Choroid plexus epithelial cell (primary cell): ENCODE measurements around the gene ROPN1.
A peak's percentile ranks its signal among the peaks of the same experiment; 100 is the strongest.
"Not testable (repeated sequence)": the region's sequence is repeated elsewhere in the genome, so short reads cannot be mapped to it uniquely, and the experiment has no call there.

Source experiments
- DNase-seq: peaks from one replicate; pipeline ENCODE4 v3.0.0-alpha.2; 2010; ENCODE audit warnings: low read depth
- H3K4me3 ChIP-seq: 2 replicates; pipeline ENCODE4 v1.5.1; 2011; ENCODE audit warnings: low read depth, mild to moderate bottlenecking, control low read depth, low read length, moderate library complexity
- CTCF ChIP-seq: conservative IDR thresholded peaks from 2 replicates; pipeline ENCODE4 v1.5.1; 2011; ENCODE audit warnings: low read depth, mild to moderate bottlenecking, control low read depth, inconsistent platforms, low read length, moderate library complexity

Gene ROPN1

GRCh38 chr3:123984350-123984749 is 7.6 kb downstream of the ROPN1 start:
- TF ChIP-seq CTCF = no peak
- no peak overlapping the region for H3K4me3 ChIP-seq
- DNase-seq = no peak

GRCh38 chr3:123981317-123981716 is 10.6 kb downstream of the ROPN1 start:
- H3K4me3 ChIP-seq, DNase-seq: not testable (repeated sequence)

- no peak overlapping the region for H3K4me3 ChIP-seq
- no peak for TF ChIP-seq CTCF
- DNase-seq = no peak
Measured at GRCh38 chr3:123980539-123980938, 11.4 kb downstream of the ROPN1 start.

- peak; percentile 15 for DNase-seq
- TF ChIP-seq CTCF = peak; percentile 65
- peak overlapping the region; percentile 46 for H3K4me3 ChIP-seq
Measured at GRCh38 chr3:123979525-123980501, 12.1 kb downstream of the ROPN1 start.

GRCh38 chr3:123976904-123977303 is 15.0 kb downstream of the ROPN1 start:
- not testable (repeated sequence) for DNase-seq, H3K4me3 ChIP-seq

- DNase-seq, H3K4me3 ChIP-seq: not testable (repeated sequence)
Measured at GRCh38 chr3:123976181-123976898, 15.6 kb downstream of the ROPN1 start.

GRCh38 chr3:123975030-123975429 is 16.9 kb downstream of the ROPN1 start:
- not testable (repeated sequence) for H3K4me3 ChIP-seq, DNase-seq

- TF ChIP-seq CTCF = no peak
- H3K4me3 ChIP-seq = no peak overlapping the region
- DNase-seq = no peak
Measured at GRCh38 chr3:123971406-123971805, 20.5 kb downstream of the ROPN1 start.

- not testable (repeated sequence) for H3K4me3 ChIP-seq, DNase-seq
Measured at GRCh38 chr3:123967260-123967659, 24.7 kb downstream of the ROPN1 start.

GRCh38 chr3:123966799-123967198 is 25.1 kb downstream of the ROPN1 start:
- H3K4me3 ChIP-seq, DNase-seq: not testable (repeated sequence)

- not testable (repeated sequence) for DNase-seq, H3K4me3 ChIP-seq
Measured at GRCh38 chr3:123964793-123965192, 27.1 kb downstream of the ROPN1 start.
